GM10248 (cell line): Measurements from ENCODE around the gene TCF15.

Experiments
- CTCF ChIA-PET: fragments of 300-600 bp; sonication (Branson Sonifier 250); formaldehyde crosslinking; extraction: SDS; loops from one replicate; lab custom pipeline; 2021; ENCODE audit warnings: antibody characterized with exemption; lab: Yijun Ruan, JAX
- POLR2A ChIA-PET: fragments of 350-650 bp; sonication (Branson Sonifier 250); formaldehyde crosslinking; extraction: SDS; loops from one replicate; lab custom pipeline; 2020; ENCODE audit warnings: antibody characterized with exemption; lab: Yijun Ruan, JAX
- DNase-seq: peaks from one replicate; pipeline ENCODE4 v3.0.0; 2012; ENCODE audit errors: extremely low spot score
- CTCF ChIP-seq: IDR thresholded peaks from 2 replicates; pipeline ENCODE4 v1.5.1; 2012; ENCODE audit warnings: mild to moderate bottlenecking, low read depth; ENCODE audit errors: extremely low read depth, missing control alignments, control extremely low read depth

The TCF15 gene

GRCh38 chr20:595330-596308 is 14.5 kb downstream of the TCF15 start:
- POLR2A ChIA-PET, result no interaction called here
- CTCF ChIA-PET, result interaction anchor here (1.2 to 2.1 kb wide), 4 partner anchors 8 to 50 kb away, joined by 3 to 7 read pairs (median 5); no protein-coding TSS in a partner anchor

GRCh38 chr20:592506-592905 is 17.6 kb downstream of the TCF15 start:
- DNase-seq, result no peak
- POLR2A ChIA-PET, result no interaction called here
- CTCF ChIA-PET, result interaction anchor here (0.6 to 4.6 kb wide), 3 partner anchors 53 to 75 kb away, joined by 3 to 24 read pairs (median 6); no protein-coding TSS in a partner anchor
- no peak for TF ChIP-seq CTCF

More at GRCh38 chr20:595330-596308, 14.5 kb downstream of the TCF15 start:
- DNase-seq, result no peak
- no peak for TF ChIP-seq CTCF

- TF ChIP-seq CTCF, result no peak
- CTCF ChIA-PET, result interaction anchor here (1.8 to 4.6 kb wide), 3 partner anchors 31 to 76 kb away, joined by 4 to 24 read pairs (median 6); no protein-coding TSS in a partner anchor
- POLR2A ChIA-PET, result no interaction called here
- DNase-seq, result no peak
Measured at GRCh38 chr20:591941-592340, 18.2 kb downstream of the TCF15 start.

GRCh38 chr20:588932-589672 is 21.0 kb downstream of the TCF15 start:
- TF ChIP-seq CTCF, result peak; percentile 30
- CTCF ChIA-PET, result interaction anchor here (0.8 to 4.6 kb wide), 10 partner anchors 9 to 76 kb away, joined by 3 to 24 read pairs (median 3); no protein-coding TSS in a partner anchor
- DNase-seq, result peak; percentile 73
- POLR2A ChIA-PET, result no interaction called here

- TF ChIP-seq CTCF, result no peak
- no peak for DNase-seq
- POLR2A ChIA-PET, result no interaction called here
- CTCF ChIA-PET, result interaction anchor here (1.1 kb wide), 1 partner anchor 39 kb away, joined by 3 read pairs; no protein-coding TSS in a partner anchor
Measured at GRCh38 chr20:588476-588875, 21.6 kb downstream of the TCF15 start.

- no peak for TF ChIP-seq CTCF
- ChIA-PET POLR2A (no interaction called here), CTCF (interaction anchor here (1.6 to 2.3 kb wide), 4 partner anchors 12 to 61 kb away, joined by 3 to 14 read pairs (median 5); no protein-coding TSS in a partner anchor)
- no peak for DNase-seq
Measured at GRCh38 chr20:584971-585301, 25.2 kb downstream of the TCF15 start.
